Liver (tissue), 9 donors: Measurements from ENCODE around the gene TENT5C. TPM values are rescaled to one million over a fixed set of nuclear protein-coding genes. Genes with fewer than 3 reads are reported as not detected.

ENCODE experiments used
- DNase-seq: peaks from one replicate; pipeline ENCODE4 v3.0.0-alpha.2; 2017; ENCODE audit warnings: low spot score
- H3K27ac ChIP-seq, 2 donors: one replicate each; pipeline ENCODE4 v1.7.0; 2013; ENCODE audit warnings: inconsistent platforms in 2 of 2, low read length in 2 of 2, control low read depth in 1 of 2, low read depth in 1 of 2, mild to moderate bottlenecking in 1 of 2
- H3K27me3 ChIP-seq, 4 donors: one replicate each; pipeline versions ENCODE4 v1.6.1 to v1.7.0; 2013; ENCODE audit warnings: low read length in 3 of 4, inconsistent platforms in 1 of 4, mild to moderate bottlenecking in 1 of 4, moderate library complexity in 1 of 4; ENCODE audit not compliant: control insufficient read depth in 4 of 4, insufficient read depth in 4 of 4
- H3K36me3 ChIP-seq, 4 donors: one replicate each; pipeline versions ENCODE4 v1.6.1 to v1.7.0; 2013; ENCODE audit warnings: low read length in 3 of 4, mild to moderate bottlenecking in 3 of 4, low read depth in 1 of 4, moderate library complexity in 1 of 4; ENCODE audit not compliant: control insufficient read depth in 4 of 4, insufficient read depth in 3 of 4
- H3K4me1 ChIP-seq, 4 donors: one replicate each; pipeline versions ENCODE4 v1.6.1 to v1.7.0; 2013; ENCODE audit warnings: low read length in 3 of 4, mild to moderate bottlenecking in 3 of 4, moderate library complexity in 1 of 4; ENCODE audit not compliant: control insufficient read depth in 4 of 4, insufficient read depth in 4 of 4
- H3K4me3 ChIP-seq, 3 donors: one replicate each; pipeline versions ENCODE4 v1.6.1 to v1.7.0; 2013; ENCODE audit warnings: low read length in 3 of 3, control low read depth in 1 of 3, low read depth in 1 of 3, mild to moderate bottlenecking in 1 of 3
- H3K9ac ChIP-seq, 2 donors: one replicate each; pipeline ENCODE4 v1.7.0; 2013; ENCODE audit warnings: low read length in 2 of 2, mild to moderate bottlenecking in 2 of 2, moderate library complexity in 2 of 2, control low read depth in 1 of 2, low read depth in 1 of 2
- H3K9me3 ChIP-seq, 4 donors: one replicate each; pipeline versions ENCODE4 v1.6.1 to v1.7.0; 2013; ENCODE audit warnings: low read length in 3 of 4; ENCODE audit not compliant: control insufficient read depth in 4 of 4
- FOXA2 ChIP-seq: IDR thresholded peaks from 2 replicates; pipeline ENCODE4 v1.6.1; 2016; ENCODE audit warnings: antibody characterized with exemption
- GABPA ChIP-seq, 2 donors: IDR thresholded peaks in 1 of 2; conservative IDR thresholded peaks in 1 of 2; 2 replicates each; pipeline ENCODE4 v1.6.1; 2016; ENCODE audit warnings: antibody characterized with exemption in 2 of 2, mild to moderate bottlenecking in 1 of 2, moderate library complexity in 1 of 2
- HNF4A ChIP-seq, 2 donors: conservative IDR thresholded peaks; 2 replicates each; pipeline ENCODE4 v1.6.1; 2016; ENCODE audit warnings: antibody characterized with exemption in 2 of 2, mild to moderate bottlenecking in 2 of 2
- HNF4G ChIP-seq: IDR thresholded peaks from 2 replicates; pipeline ENCODE4 v1.6.1; 2016; ENCODE audit warnings: antibody characterized with exemption
- JUND ChIP-seq, 2 donors: IDR thresholded peaks; 2 replicates each; pipeline ENCODE4 v1.6.1; 2016; ENCODE audit warnings: antibody characterized with exemption in 2 of 2
- NR2F2 ChIP-seq: IDR thresholded peaks from 2 replicates; pipeline ENCODE4 v1.6.1; 2016; ENCODE audit warnings: antibody characterized with exemption
- YY1 ChIP-seq: IDR thresholded peaks from 2 replicates; pipeline ENCODE4 v1.6.1; 2016; ENCODE audit warnings: antibody characterized with exemption, mild to moderate bottlenecking
- WGBS: extraction: QIAGEN DNeasy Blood & Tissue Kit; methylation state at CpG from one replicate; pipeline ENCODE4 v1.1.7; 2013; 5-methylcytosine and 5-hydroxymethylcytosine counted together
- polyA plus RNA-seq, 2 donors: library from polyadenylated mRNA; stranded (reverse) in 1 of 2; unstranded in 1 of 2; fragments of 200-250 nt in 1 of 2; fragments of >200 nt in 1 of 2; fragmentation: Nextera tagmentation in 1 of 2; extraction: Ambion mirVana in 1 of 2; gene quantifications; one replicate each; pipeline versions ENCODE4 v1.2.1 to v1.2.3, GENCODE V29; 2013 to 2015
- total RNA-seq, 2 donors: library from RNA; depleted of rRNA; stranded (reverse); fragments of >200 nt; gene quantifications; one replicate each; pipeline ENCODE4 v1.2.3, GENCODE V29; 2014
- TF ChIP-seq, protein P1 (sequence below): IDR thresholded peaks from 2 replicates; pipeline ENCODE4 v1.6.1; 2016; ENCODE audit warnings: antibody characterized with exemption
- TF ChIP-seq, protein P2 (sequence below): IDR thresholded peaks from 2 replicates; pipeline ENCODE4 v1.6.1; 2016; ENCODE audit warnings: antibody characterized with exemption
- TF ChIP-seq, protein P3 (sequence below): IDR thresholded peaks from 2 replicates; pipeline ENCODE4 v1.6.1; 2016; ENCODE audit warnings: antibody characterized with exemption
- TF ChIP-seq, protein P4 (sequence below): IDR thresholded peaks from 2 replicates; pipeline ENCODE4 v1.6.1; 2016; ENCODE audit warnings: antibody characterized with exemption, mild to moderate bottlenecking
- donor health status: healthy.
- donor health status: healthy.
- donor health status: healthy.
- donor health status: healthy.
- donor health status: healthy.

The TENT5C gene
- total and polyA plus RNA-seq, 4 donors: 1.1 to 200 (median 4.8) TPM

DNA sequence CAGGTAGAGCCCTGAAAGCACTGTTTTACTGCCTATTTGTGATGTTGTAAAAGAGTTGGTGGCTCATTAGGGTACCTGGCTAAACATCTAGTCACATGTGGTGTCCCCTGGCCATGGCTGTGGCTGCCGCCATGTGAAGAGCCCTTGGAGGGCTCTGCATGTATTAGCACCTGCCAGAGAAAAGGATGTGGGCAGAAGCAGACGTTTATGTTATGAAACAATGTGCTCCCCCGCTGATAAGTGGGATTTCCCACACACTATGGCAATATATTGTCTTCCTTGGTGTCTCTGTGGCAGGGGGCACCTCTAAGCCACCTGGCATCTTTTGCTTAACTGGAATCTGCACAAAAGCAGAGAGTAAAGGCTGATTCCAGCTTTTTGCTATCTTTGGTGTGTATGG is 9.6 kb downstream of the TENT5C start:
- Histone ChIP-seq H3K9me3 (no peaks in the 10 kb centered on the region), H3K27me3 (no peaks in the 10 kb centered on the region), H3K4me1 (peaks cover 0 to 6% (median 3%) of the 10 kb centered on the region in 4 donors), H3K27ac (no peak overlapping the region), H3K4me3 (no peak overlapping the region), H3K36me3 (no peaks in the 10 kb centered on the region), H3K9ac (no peak overlapping the region)
- TF ChIP-seq JUND (IDR thresholded peaks at IDR 0.05) (no peak), HNF4A (conservative IDR thresholded peaks at IDR 0.05) (no peak), GABPA (IDR thresholded peaks at IDR 0.05 in 1 of 2, conservative IDR thresholded peaks at IDR 0.05 in 1 of 2) (no peak), HNF4G (no peak), YY1 (no peak)
- TF ChIP-seq, protein P1, sequence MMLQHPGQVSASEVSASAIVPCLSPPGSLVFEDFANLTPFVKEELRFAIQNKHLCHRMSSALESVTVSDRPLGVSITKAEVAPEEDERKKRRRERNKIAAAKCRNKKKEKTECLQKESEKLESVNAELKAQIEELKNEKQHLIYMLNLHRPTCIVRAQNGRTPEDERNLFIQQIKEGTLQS: no peak
- TF ChIP-seq, protein P2, sequence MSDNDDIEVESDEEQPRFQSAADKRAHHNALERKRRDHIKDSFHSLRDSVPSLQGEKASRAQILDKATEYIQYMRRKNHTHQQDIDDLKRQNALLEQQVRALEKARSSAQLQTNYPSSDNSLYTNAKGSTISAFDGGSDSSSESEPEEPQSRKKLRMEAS: no peak
- TF ChIP-seq, protein P3, sequence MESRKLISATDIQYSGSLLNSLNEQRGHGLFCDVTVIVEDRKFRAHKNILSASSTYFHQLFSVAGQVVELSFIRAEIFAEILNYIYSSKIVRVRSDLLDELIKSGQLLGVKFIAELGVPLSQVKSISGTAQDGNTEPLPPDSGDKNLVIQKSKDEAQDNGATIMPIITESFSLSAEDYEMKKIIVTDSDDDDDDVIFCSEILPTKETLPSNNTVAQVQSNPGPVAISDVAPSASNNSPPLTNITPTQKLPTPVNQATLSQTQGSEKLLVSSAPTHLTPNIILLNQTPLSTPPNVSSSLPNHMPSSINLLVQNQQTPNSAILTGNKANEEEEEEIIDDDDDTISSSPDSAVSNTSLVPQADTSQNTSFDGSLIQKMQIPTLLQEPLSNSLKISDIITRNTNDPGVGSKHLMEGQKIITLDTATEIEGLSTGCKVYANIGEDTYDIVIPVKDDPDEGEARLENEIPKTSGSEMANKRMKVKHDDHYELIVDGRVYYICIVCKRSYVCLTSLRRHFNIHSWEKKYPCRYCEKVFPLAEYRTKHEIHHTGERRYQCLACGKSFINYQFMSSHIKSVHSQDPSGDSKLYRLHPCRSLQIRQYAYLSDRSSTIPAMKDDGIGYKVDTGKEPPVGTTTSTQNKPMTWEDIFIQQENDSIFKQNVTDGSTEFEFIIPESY: no peak
- TF ChIP-seq, protein P4, sequence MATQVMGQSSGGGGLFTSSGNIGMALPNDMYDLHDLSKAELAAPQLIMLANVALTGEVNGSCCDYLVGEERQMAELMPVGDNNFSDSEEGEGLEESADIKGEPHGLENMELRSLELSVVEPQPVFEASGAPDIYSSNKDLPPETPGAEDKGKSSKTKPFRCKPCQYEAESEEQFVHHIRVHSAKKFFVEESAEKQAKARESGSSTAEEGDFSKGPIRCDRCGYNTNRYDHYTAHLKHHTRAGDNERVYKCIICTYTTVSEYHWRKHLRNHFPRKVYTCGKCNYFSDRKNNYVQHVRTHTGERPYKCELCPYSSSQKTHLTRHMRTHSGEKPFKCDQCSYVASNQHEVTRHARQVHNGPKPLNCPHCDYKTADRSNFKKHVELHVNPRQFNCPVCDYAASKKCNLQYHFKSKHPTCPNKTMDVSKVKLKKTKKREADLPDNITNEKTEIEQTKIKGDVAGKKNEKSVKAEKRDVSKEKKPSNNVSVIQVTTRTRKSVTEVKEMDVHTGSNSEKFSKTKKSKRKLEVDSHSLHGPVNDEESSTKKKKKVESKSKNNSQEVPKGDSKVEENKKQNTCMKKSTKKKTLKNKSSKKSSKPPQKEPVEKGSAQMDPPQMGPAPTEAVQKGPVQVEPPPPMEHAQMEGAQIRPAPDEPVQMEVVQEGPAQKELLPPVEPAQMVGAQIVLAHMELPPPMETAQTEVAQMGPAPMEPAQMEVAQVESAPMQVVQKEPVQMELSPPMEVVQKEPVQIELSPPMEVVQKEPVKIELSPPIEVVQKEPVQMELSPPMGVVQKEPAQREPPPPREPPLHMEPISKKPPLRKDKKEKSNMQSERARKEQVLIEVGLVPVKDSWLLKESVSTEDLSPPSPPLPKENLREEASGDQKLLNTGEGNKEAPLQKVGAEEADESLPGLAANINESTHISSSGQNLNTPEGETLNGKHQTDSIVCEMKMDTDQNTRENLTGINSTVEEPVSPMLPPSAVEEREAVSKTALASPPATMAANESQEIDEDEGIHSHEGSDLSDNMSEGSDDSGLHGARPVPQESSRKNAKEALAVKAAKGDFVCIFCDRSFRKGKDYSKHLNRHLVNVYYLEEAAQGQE: no peak
- no peak for DNase-seq
- 73% methylated on average over 3 of the region's 3 CpGs for WGBS

DNA sequence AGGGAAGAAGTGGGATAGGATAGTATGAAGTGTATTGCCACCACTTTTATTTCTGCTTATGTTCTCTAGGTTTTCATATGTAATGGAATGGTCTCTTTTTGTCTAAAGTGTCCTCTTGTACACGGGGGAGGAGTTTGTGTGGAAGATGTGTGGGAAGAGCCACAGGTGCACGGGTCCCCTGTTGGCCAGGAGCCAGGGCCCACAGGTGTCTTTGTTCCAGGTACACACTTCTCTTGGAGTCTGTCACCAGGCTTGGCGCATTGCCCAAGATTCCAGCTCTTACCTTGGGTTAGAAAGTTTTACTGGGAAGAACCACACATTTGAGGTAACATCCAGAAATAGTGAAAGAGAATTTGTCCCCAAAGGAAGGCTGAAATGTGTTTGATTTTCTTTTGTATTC is 10.5 kb downstream of the TENT5C start:
- Histone ChIP-seq H3K4me3 (no peak overlapping the region), H3K27ac (no peak overlapping the region), H3K4me1 (peaks cover 0 to 6% (median 3%) of the 10 kb centered on the region in 4 donors), H3K9me3 (no peaks in the 10 kb centered on the region), H3K36me3 (no peaks in the 10 kb centered on the region), H3K27me3 (no peaks in the 10 kb centered on the region), H3K9ac (no peak overlapping the region)
- TF ChIP-seq HNF4A (conservative IDR thresholded peaks at IDR 0.05) (no peak), GABPA (IDR thresholded peaks at IDR 0.05 in 1 of 2, conservative IDR thresholded peaks at IDR 0.05 in 1 of 2) (no peak)
- TF ChIP-seq, protein P1: no peak
- 82% methylated on average over 3 of the region's 3 CpGs for WGBS
- DNase-seq: no peak

DNA sequence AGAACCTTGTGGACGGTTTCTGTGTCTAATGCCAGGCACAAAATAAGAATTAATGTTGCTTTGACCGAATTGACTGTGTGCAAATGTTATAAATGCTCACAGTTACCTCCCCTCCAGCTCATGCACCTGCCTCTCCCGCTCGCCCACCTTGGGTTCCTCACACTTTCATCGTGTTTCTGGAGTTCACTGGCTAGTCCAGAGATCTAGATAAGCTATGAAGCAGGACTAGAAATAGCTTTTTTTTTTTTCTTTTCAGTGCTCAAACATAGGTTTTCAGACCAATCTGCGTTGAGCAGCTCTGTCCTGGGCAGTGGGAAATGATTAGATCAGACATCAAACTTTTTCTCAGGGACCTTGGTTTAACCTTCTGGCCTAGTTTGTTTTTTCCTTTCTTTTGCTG is 11.1 kb downstream of the TENT5C start:
- no peak overlapping the region for H3K27ac ChIP-seq
- WGBS: 95% methylated on average over 6 of the region's 6 CpGs

More for the DNA sequence above, 11.1 kb downstream of the TENT5C start:
- TF ChIP-seq NR2F2: no peak
- no peak for TF ChIP-seq FOXA2
- TF ChIP-seq YY1: no peak
- TF ChIP-seq JUND (IDR thresholded peaks at IDR 0.05): no peak
- TF ChIP-seq, protein P1: no peak
- H3K9ac ChIP-seq: no peak overlapping the region
- H3K4me1 ChIP-seq: peaks cover 0 to 6% (median 3%) of the 10 kb centered on the region in 4 donors
- H3K36me3 ChIP-seq: no peaks in the 10 kb centered on the region
- no peak for DNase-seq
- no peak overlapping the region for H3K4me3 ChIP-seq
- H3K27me3 ChIP-seq: no peaks in the 10 kb centered on the region
- H3K9me3 ChIP-seq: no peaks in the 10 kb centered on the region
